Effector CD8-positive, alpha-beta T cell (primary cell): Measurements from ENCODE around the gene TCEA3.

Experiments
- DNase-seq: peaks from one replicate; lab custom pipeline; 2025; lab: John Stamatoyannopoulos, UW

Gene TCEA3

GRCh38 chr1:23367791-23368561 is 56.6 kb downstream of the TCEA3 start:
- DNase-seq: peak; percentile 95

DNA sequence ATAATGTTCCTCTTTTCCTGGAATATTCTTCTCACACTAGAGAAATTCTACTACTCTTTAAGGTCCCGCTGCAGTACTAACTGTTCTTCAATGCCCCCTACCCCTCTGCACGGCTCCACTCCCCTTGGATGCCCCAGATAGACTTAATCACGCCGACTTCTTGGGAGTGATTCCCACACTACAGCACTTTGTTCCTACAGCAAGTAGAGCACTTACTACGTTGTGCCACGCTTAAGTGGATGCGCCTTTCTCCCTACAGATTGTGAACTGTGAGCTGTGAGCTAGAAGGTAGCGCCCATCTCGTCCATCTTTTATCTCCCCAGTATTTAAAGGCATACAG is 57.1 kb downstream of the TCEA3 start:
- no peak for DNase-seq

GRCh38 chr1:23366598-23366997 is 58.0 kb downstream of the TCEA3 start:
- DNase-seq: no peak

- DNase-seq: no peak
Measured at GRCh38 chr1:23366146-23366545, 58.4 kb downstream of the TCEA3 start.

- no peak for DNase-seq
Measured at GRCh38 chr1:23362218-23362713, 62.3 kb downstream of the TCEA3 start.

- DNase-seq: no peak
Measured at GRCh38 chr1:23358310-23358875, 66.2 kb downstream of the TCEA3 start.

- no peak for DNase-seq
Measured at GRCh38 chr1:23357138-23357908, 67.2 kb downstream of the TCEA3 start.

GRCh38 chr1:23356471-23357137 is 67.9 kb downstream of the TCEA3 start:
- no peak for DNase-seq

DNA sequence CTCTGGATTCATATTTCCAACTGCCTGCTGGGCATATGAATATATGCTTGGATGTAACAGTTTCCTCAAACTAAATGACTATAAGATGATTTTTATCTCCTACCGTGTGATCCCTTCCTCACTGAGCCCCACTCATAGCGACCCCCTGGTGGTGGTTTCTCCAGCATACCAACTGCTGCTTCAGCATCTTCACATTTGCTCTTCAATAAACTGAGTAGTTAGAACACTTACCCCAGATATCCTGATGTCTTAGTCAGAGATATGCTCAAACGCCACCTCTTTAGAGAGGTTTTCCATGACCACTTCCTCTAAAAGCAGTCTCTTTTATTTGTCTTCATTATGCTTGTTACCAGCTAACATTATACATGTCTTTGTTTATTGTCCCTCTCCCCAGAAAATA is 70.3 kb downstream of the TCEA3 start:
- DNase-seq: no peak

DNA sequence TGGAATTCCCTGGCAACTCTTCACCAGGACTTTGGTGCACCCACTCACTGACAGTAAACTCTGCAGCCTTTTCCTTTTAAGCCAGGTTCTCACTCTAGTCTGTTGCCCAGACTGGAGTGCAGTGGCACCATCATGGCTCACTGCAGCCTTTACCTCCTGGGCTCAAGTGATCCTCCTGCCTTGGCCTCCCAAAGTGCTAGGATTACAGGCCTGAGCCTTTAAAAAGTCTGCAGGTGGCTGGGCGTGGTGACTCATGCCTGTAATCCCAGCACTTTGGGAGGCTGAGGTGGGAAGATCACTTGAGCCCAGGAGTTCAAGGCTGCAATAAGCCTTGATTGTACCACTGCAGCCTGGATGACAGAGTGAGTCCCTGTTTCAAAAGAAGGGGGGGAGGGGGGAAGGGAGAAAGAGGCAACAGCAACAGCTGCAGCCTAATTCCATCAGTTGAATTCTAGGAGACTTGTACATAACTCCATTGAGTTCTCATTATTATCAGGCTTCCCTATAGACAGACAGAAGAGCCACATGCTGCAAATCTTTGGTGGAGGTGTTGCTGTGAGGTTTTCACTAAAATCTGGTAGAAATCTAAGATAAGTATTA is 72.4 kb downstream of the TCEA3 start:
- DNase-seq: no peak

DNA sequence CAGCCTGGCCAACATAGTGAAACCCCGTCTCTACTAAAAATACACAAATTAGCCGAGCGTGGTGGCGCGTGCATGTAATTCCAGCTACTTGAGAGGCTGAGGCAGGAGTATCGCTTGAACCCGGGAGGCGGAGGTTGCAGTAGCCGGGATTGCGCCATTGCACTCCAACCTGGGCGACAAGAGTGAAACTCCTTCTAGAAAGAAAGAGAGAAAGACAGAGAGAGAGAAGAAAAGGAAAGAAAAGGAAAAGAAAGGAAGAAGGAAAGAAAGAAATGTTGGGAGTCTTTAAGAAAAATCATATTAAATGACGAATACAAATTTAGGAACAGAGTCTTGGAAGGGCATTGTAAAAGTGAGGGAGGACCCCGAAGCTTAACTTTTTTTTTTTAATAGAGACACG is 78.6 kb downstream of the TCEA3 start:
- DNase-seq: no peak

GRCh38 chr1:23344987-23345472 is 79.5 kb downstream of the TCEA3 start:
- no peak for DNase-seq

DNA sequence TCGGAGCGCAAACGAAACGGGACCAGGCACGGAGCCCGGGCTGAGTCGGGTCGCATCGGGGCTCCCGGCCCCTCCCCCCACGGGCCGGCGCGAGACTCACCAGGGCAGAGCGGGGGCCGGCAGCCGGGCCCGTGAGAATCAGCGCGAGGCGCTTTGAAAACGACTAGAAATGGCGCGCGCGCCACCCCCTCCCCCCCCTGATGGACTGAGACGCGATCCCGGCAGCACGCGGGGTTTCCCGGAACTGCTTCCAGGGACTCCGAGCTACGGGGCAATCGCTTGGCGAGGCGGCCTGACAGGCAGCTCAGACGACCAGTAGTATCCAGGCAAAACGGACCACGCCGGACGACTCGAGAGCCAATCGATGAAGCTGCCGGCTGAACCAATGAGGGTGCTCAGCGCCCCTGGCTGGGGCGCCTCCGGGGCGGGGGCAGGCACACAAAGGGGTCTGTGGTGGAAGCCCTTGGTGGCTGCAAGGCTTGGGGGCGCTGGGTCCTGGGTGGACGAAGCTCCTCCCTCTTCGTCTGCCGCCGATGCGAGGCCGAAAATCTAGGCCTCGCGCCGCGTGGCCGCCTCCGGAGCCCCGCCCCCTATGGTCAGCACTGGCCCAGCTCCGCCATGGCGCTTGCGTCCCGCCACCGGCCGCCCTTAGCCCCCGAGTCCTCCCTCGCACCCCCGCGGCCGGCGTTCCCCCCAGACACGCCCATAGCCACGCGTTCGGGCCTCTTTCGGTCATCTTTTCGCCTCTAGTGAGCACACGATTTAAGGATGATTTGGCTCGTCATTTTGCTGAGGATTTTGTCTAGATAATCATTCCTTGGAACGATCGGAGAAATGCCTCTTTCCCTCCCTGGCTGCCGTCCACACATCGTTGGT is 80.2 kb downstream of the TCEA3 start, which contains the start of gene HNRNPR:
Gene HNRNPR (minus strand): TSS at position 174 of the 876 bp plus-strand sequence. CDS start 3,276 bp downstream, outside the sequence.
- peak; percentile 98 for DNase-seq

- no peak for DNase-seq
Measured at GRCh38 chr1:23343221-23344110, 81.1 kb downstream of the TCEA3 start.

- DNase-seq: no peak
Measured at GRCh38 chr1:23341931-23342692, 82.4 kb downstream of the TCEA3 start.

DNA sequence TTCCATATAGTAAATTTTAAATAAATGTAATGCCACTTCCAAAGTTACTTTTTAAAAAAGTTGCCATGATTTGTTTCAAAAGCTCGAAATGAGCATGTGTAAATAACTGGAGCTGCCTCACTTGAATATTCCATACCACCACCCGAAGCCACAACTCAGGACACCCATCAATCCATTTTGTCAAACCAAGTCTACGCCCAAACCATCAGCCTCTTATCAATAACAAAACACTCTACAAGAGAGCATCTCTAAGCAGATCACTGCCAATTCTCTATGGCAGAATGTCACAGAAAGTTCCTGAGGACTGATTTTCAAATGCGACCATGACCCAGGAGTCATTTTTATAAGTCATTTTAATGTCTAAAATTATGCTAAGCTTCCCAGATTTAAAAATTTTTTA is 84.9 kb downstream of the TCEA3 start:
- no peak for DNase-seq

GRCh38 chr1:23337869-23338268 is 86.7 kb downstream of the TCEA3 start:
- no peak for DNase-seq

DNA sequence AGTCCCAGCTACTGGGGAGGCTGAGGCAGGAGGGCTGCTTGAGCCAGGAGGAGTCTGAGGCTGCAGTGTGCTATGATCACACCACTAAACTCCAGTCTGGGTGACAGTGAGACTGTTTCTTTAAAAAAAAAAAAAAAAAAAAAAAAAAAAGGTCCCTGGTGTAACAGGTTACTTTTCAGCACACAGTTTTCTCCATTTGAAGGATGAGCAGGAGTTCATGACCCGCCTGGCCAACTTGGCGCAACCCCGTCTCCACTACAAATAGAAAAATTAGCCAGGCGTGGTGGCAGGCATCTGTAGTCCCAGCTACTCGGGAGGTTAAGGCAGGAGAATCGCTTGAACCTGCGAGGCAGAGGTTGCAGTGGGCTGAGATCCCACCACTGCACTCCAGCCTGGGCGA is 92.8 kb downstream of the TCEA3 start:
- no peak for DNase-seq
